Lung (tissue), 12 donors: ENCODE data around the gene TBL1Y. TPM values are rescaled to one million over a fixed set of nuclear protein-coding genes. Genes with fewer than 3 reads are reported as not detected.

ENCODE experiments used
- ATAC-seq: fragments of 200-7000 bp; cut with Tn5 transposase; one replicate; pipeline ENCODE4 v1.9.1; 2020; ENCODE audit warnings: moderate number of reproducible peaks; ENCODE audit not compliant: insufficient read depth, low FRiP score
- DNase-seq, 3 donors: peaks; one replicate each; pipeline ENCODE4 v3.0.0-alpha.2; 2013 to 2017
- H3K27ac ChIP-seq, 2 donors: one replicate each; pipeline ENCODE4 v1.5.1; 2013; ENCODE audit warnings: mild to moderate bottlenecking in 2 of 2, moderate library complexity in 2 of 2, control low read depth in 1 of 2, inconsistent platforms in 1 of 2, low read depth in 1 of 2, low read length in 1 of 2
- H3K27me3 ChIP-seq, 3 donors: one replicate each; pipeline ENCODE4 v1.5.1; 2013; ENCODE audit warnings: low read length in 2 of 3; ENCODE audit not compliant: control insufficient read depth in 3 of 3, insufficient read depth in 3 of 3
- H3K36me3 ChIP-seq, 4 donors: one replicate each; pipeline ENCODE4 v1.5.1; 2013; ENCODE audit warnings: low read length in 4 of 4, mild to moderate bottlenecking in 1 of 4, moderate library complexity in 1 of 4; ENCODE audit not compliant: control insufficient read depth in 4 of 4, insufficient read depth in 4 of 4
- H3K4me1 ChIP-seq, 5 donors: one replicate each; pipeline ENCODE4 v1.5.1; 2013; ENCODE audit warnings: low read length in 5 of 5, mild to moderate bottlenecking in 2 of 5, moderate library complexity in 1 of 5; ENCODE audit not compliant: control insufficient read depth in 5 of 5, insufficient read depth in 5 of 5
- H3K4me3 ChIP-seq: one replicate; pipeline ENCODE4 v1.5.1; 2013; ENCODE audit warnings: mild to moderate bottlenecking, control low read depth, moderate library complexity
- H3K9ac ChIP-seq, 2 donors: one replicate each; pipeline ENCODE4 v1.5.1; 2013; ENCODE audit warnings: low read length in 2 of 2, control low read depth in 1 of 2; ENCODE audit not compliant: insufficient read depth in 1 of 2
- H3K9me3 ChIP-seq, 4 donors: one replicate each; pipeline ENCODE4 v1.5.1; 2013; ENCODE audit warnings: low read length in 3 of 4, mild to moderate bottlenecking in 1 of 4, moderate library complexity in 1 of 4; ENCODE audit not compliant: control insufficient read depth in 4 of 4, insufficient read depth in 3 of 4
- CTCF ChIP-seq: IDR thresholded peaks from 2 replicates; pipeline ENCODE4 v1.5.1; 2012; ENCODE audit warnings: mild to moderate bottlenecking; ENCODE audit errors: control extremely low read depth, extremely low read depth
- WGBS, 2 donors: extraction: QIAGEN DNeasy Blood & Tissue Kit; methylation state at CpG; one replicate each; pipeline ENCODE4 v1.1.7; 2013; 5-methylcytosine and 5-hydroxymethylcytosine counted together
- polyA plus RNA-seq, 2 donors: library from polyadenylated mRNA; stranded (reverse); fragments of 200-250 nt; gene quantifications; one replicate each; pipeline ENCODE4 v1.2.1, GENCODE V29; 2013
- total RNA-seq, 2 donors: library from RNA; depleted of rRNA in 1 of 2; stranded (reverse); fragments of >200 nt in 1 of 2; gene quantifications; one replicate each; pipeline ENCODE4 v1.2.1, GENCODE V29; 2014 to 2021
- donor health status: control.
- donor health status: control.
- donor health status: Bipolar disorder and iron deficiency.
- donor health status: healthy.
- donor health status: DM: yes; HTN: yes; CAD: no.

The TBL1Y gene
- total and polyA plus RNA-seq, 4 donors: 0.18 TPM; not detected in 3

- Histone ChIP-seq H3K36me3 (no peaks in the 10 kb centered on the region), H3K27ac (no peak overlapping the region), H3K9ac (no peak overlapping the region), H3K4me1 (no peaks in the 10 kb centered on the region), H3K4me3 (no peak overlapping the region), H3K9me3 (no peaks in the 10 kb centered on the region), H3K27me3 (no peaks in the 10 kb centered on the region)
- TF ChIP-seq CTCF: no peak
- no peak for DNase-seq
- ATAC-seq: no peak
- WGBS, 2 donors: 91% methylated on average over 5 of the region's 5 CpGs; no CpG with 5 or more reads in 1 of the 2 donors
These were observed 57.2 kb downstream of the TBL1Y start for GRCh38 chrY:6967736-6968135.

- Histone ChIP-seq H3K4me3 (no peak overlapping the region), H3K27ac (no peak overlapping the region), H3K27me3 (no peaks in the 10 kb centered on the region), H3K4me1 (no peaks in the 10 kb centered on the region), H3K9ac (no peak overlapping the region), H3K9me3 (no peaks in the 10 kb centered on the region), H3K36me3 (no peaks in the 10 kb centered on the region)
- DNase-seq (no peak), ATAC-seq (no peak)
- WGBS, 2 donors: 100% methylated on average over 1 of the region's 1 CpG; no CpG with 5 or more reads in 1 of the 2 donors
- no peak for TF ChIP-seq CTCF
These were observed 57.7 kb downstream of the TBL1Y start for GRCh38 chrY:6968191-6968590.

GRCh38 chrY:6972271-6972887, 61.9 kb downstream of the TBL1Y start:
- no peak overlapping the region for H3K4me3 ChIP-seq
- H3K4me1 ChIP-seq: no peaks in the 10 kb centered on the region
- H3K36me3 ChIP-seq: no peaks in the 10 kb centered on the region
- no peak for TF ChIP-seq CTCF
- no peaks in the 10 kb centered on the region for H3K9me3 ChIP-seq
- DNase-seq (peak in 1 of 3 donors; percentile 89), ATAC-seq (no peak)
- H3K27me3 ChIP-seq: no peaks in the 10 kb centered on the region
- no peak overlapping the region for H3K9ac ChIP-seq
- H3K27ac ChIP-seq: no peak overlapping the region
- 53% methylated on average over 4 of the region's 4 CpGs; no CpG with 5 or more reads in 1 of the 2 donors for WGBS, 2 donors

GRCh38 chrY:6974971-6975370, 64.5 kb downstream of the TBL1Y start:
- H3K9me3 ChIP-seq: no peaks in the 10 kb centered on the region
- DNase-seq (no peak), ATAC-seq (no peak)
- H3K4me1 ChIP-seq: no peaks in the 10 kb centered on the region
- no peaks in the 10 kb centered on the region for H3K36me3 ChIP-seq
- 49% methylated on average over 4 of the region's 4 CpGs; no CpG with 5 or more reads in 1 of the 2 donors for WGBS, 2 donors
- no peak overlapping the region for H3K9ac ChIP-seq
- no peak for TF ChIP-seq CTCF
- no peak overlapping the region for H3K4me3 ChIP-seq
- H3K27me3 ChIP-seq: no peaks in the 10 kb centered on the region
- H3K27ac ChIP-seq: no peak overlapping the region
